HG02885 (cell line): ENCODE data around the gene ZNF467.

Experiments
- ATAC-seq: cut with Tn5 transposase; IDR thresholded peaks from one replicate; pipeline ENCODE4 v1.9.1; 2021; ENCODE audit warnings: mild to moderate bottlenecking; ENCODE audit not compliant: unreplicated experiment, poor library complexity

ZNF467 gene

DNA sequence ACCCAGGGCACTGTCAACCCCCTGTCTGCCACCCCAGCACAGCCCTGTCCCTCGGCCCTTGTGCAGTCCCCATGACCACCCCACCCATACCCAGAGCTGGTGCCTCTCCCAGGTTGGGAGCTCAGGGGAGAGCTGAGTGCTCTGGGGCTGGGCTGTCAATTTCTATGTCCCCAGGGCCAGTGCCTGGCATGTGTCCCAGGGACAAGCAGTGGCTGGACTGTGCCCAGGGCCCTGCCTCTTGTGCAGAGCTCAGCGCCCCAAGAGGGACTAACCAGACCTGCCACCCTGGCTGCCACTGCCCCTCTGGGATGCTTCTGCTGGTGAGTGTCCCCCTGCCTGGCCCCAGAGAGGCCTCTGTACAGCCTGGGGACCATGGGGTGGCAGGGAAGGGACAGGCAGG is 35.8 kb upstream of the ZNF467 start:
- ATAC-seq: no peak

DNA sequence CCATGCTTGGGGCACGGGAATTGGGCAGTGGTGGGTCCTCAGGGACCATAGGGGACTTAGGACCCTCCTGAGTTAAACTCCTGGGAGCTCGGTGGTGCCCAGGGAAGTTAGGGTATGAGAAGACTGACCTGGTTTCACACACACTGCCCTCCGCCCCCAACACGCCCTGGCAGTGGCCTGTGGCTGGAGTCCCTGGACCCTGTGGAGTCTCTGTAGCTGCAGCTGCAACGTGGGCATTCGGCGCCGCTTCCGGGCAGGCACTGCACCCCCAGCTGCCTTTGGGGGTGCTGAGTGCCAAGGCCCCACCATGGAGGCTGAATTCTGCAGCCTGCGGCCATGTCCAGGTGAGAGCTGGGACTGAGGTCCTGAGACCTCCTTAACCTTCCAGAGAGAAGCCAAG is 34.9 kb upstream of the ZNF467 start:
- ATAC-seq: no peak

DNA sequence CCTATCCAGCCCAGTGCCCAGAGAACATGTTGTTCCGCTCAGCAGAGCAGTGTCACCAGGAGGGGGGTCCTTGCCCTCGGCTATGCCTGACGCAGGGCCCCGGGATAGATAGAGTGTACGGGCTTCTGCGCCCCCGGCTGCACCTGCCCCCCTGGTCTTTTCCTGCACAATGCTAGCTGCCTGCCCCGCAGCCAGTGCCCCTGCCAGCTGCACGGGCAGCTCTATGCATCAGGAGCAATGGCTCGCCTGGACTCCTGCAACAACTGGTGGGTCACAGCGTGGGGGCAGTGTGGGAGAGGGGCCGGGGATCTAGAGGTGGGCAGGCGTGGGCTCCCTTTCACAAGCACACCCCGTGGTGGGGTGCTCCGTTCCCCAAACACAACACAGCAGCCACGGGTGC is 33.3 kb upstream of the ZNF467 start:
- no peak for ATAC-seq

DNA sequence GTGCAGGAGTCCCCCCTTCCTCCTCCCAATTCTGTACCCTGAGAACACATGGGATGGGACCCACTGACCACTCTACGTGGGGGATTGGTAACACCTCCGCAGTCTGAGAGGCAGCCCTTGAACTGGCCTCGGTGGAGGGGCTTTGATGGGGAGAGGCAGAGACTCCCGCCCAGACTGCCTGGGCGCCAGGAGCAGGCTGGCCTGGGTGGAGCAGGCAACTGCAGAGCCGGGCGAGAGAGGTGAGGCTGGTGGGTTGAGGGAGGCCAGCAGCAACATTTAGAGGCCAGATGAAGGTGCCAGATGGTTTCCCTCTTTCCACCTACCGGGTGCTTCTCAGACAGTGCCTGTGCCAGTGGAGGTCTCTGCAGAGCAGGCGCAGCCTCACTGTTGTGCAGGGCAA is 30.7 kb upstream of the ZNF467 start:
- ATAC-seq: no peak

DNA sequence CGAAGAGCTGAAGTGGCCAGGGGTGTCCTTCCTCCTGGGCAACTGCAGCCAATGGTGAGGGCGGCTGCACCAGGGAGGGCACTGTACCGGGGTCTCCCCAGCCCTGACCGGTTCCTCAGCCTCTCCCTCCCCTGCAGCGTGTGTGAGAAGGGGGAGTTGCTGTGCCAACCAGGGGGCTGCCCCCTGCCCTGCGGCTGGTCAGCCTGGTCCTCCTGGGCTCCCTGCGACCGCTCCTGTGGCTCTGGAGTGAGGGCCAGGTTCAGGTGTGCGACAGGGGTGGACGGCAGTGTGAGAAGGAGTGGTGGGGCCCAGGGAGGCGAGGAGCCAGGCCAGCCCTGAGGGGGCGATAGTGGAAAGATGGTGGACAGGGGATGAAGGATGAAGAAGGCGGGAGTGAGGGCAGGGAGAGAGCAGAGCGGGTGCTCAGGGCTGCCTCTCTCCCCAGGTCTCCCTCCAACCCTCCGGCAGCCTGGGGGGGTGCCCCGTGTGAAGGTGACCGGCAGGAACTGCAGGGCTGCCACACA is 30.2 kb upstream of the ZNF467 start:
- no peak for ATAC-seq

DNA sequence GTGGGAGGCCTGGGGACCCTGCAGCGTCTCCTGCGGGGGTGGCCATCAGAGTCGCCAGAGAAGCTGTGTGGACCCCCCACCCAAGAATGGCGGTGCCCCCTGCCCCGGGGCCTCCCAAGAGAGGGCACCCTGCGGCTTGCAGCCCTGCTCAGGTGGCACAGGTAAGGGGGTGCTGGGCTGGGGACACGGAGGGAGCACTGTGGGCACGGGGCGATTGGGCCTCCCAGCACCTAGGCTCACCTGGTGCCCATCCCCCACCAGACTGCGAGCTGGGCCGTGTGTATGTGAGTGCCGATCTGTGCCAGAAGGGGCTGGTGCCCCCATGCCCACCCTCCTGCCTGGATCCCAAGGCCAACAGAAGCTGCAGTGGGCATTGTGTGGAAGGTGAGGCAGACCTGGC is 29.6 kb upstream of the ZNF467 start:
- no peak for ATAC-seq

DNA sequence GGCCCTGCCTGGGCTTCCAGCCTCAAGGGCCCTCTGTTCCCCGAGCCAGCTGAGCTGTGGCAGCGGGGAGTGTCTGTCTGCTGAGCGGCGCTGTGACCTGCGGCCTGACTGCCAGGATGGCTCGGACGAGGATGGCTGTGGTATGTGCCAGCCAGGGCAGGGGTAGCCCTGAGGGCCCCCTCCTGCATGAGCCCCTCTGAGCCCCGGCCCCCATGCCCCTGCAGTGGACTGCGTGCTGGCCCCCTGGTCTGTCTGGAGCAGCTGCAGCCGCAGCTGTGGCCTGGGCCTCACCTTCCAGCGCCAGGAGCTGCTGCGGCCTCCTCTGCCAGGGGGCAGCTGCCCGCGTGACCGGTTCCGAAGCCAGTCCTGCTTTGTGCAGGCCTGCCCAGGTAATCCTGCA is 28.4 kb upstream of the ZNF467 start:
- no peak for ATAC-seq

DNA sequence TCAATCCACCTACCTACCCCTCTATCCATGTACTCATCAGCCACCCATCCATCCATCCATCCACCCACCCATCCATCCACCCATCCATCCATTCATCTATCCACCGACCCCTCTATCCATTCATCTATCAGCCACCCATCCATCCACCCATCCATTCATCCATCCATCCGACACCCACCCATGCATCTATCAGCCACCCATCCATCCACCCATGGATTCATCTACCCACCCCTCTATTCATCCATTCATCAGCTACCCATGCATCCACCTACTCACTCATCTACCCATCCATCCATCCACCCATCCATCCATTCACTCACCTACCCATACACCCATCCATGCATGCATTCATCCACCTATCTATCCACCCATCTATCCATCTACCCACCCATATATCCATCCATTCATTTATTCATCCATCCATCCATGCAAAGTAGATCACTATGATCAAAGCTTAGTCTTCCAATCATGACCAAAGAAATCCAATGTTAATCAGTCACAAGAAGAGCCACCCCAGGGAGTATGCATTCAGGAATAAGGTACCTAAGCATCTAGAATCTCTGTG is 27.7 kb upstream of the ZNF467 start:
- ATAC-seq: no peak

DNA sequence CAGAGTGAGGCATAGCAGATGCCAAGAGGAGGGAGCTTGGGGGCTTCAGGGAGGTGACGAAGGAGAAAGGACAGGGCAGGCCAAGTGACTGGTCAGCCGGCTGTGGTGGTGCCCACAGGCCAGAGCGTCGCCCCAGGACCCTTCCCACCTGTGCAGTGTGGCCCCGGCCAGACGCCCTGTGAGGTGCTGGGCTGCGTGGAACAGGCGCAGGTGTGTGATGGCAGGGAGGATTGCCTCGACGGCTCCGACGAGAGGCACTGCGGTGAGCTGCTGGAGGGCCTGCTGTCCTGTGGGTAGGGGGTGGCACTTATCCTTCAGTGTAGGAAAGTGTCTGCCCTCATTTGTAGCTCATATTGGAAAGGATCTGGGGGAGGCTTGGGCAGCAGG is 26.8 kb upstream of the ZNF467 start:
- ATAC-seq: no peak

DNA sequence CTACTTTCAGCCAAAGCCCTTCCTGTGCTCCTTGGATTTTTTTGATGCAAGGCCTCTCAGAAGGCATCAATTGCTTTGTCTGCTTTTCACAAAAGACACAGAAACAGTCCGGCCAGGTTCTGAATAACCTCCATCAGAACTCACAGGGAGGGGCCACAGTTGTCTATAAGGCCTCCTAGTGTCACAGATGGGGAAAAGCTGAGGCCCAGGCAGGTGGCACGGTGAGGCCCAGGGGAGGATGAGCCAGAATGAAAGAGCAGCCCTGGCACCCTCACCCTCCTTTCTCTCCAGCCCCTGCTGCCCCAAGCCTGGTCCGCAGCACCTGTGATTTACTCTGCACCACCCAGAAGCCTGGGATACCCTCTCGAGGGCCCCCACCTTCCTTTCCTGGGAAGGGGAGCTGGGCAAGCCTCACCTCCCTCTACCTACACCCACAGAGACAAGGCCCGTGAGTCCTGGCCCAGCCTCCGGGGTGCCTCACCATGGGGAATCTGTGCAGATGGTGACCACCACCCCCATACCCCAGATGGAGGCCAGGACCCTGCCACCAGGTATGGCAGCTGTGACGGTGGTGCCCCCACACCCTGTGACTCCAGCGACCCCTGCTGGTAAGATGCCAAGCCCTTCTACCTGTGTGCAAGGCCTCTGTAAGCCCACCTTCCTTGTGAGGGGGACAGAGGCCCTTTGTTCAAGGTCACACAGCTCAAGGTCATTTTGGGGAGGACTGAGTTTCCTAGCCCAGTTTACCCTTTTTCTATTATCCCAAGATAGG is 26.2 kb upstream of the ZNF467 start:
- no peak for ATAC-seq

DNA sequence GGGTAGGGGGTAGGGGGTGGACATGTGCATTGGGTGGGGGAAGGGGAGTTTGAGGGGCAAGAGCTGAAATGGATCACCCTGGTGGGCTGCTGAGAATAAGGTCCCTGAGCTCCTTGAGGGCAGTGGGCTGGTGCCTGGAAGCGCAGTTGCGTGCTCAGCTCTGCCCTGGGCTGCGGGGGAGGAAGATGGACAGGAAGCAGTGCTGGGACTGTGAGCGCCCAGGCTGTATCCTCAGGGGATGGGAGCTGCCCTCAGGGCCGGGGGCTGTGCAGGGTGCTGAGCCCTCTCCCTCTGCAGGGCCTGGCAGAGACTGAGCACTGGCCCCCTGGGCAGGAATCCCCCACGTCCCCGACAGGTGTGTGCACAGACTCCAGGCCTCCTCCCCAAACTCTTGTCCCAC is 24.4 kb upstream of the ZNF467 start:
- ATAC-seq: no peak

DNA sequence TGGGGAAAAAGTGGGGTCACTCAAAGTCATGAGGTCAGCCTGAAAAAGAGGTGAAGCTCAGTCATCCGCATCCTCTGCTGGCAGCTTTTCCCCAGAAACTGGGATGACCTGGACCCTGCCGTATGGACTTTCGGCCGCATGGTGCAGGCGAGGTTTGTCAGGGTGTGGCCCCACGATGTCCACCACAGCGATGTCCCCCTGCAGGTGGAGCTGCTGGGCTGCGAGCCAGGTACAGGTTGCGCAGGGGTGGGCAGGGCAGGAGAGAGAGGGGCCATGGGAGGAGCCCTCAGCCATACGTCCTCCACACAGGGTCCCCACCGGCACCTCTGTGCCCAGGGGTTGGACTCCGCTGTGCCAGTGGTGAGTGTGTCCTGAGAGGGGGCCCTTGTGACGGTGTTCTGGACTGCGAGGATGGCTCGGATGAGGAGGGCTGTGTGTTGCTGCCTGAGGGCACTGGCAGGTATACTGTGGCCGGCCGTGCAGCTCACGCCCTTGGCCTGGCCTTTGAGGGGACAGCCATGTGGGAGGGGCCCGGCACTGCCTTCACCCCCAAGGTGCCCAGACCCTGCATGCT is 23.0 kb upstream of the ZNF467 start:
- no peak for ATAC-seq

DNA sequence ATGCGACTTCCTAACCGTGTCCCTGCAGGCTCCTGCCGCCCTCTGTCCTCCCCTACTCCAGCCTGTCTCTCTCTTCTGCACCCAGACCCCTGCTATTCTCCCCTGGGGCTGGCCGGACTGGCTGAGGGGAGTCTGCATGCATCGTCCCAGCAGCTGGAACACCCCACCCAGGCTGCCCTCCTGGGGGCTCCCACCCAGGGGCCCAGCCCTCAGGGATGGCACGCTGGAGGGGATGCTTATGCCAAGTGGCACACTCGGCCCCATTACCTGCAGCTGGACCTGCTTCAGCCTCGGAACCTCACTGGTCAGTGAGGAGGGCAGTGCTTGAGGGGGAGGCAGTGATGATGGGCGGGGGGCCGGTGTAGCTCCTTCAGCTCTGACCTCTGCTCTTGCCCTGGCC is 21.7 kb upstream of the ZNF467 start:
- ATAC-seq: no peak

DNA sequence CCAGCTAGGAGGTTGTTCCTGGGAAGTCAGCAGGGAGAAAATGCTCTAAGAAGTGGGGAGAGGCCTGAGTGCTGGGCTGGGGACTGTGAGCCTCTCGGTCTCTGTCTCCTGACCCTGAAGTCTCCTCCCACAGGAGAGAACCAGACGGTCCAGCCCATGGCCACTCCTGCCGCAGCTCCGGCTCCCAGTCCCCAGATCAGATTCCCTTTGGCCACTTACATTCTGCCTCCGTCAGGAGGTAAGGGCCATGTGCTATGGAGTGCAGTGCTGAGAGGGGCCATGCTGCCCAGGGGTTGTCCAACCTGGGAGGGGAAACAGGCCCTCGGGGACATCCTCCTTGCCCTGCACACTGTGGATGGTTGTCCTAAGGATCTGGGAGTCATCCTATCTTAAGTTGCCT is 21.3 kb upstream of the ZNF467 start:
- no peak for ATAC-seq

DNA sequence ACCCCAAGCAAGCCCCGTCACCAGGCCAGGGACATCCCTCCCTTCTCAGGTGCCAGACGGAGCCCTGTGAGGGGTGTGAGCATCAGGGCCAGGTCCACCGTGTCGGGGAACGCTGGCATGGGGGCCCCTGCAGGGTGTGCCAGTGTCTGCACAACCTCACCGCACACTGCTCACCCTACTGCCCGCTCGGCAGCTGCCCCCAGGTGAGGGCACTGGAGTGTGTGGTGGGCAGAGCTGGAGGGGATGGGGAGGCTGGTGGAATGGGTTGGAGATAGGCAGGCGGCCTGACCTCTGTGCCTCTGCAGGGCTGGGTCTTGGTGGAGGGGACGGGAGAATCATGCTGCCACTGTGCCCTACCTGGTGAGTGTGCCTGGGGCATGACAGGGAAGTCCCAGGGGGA is 19.9 kb upstream of the ZNF467 start:
- no peak for ATAC-seq

DNA sequence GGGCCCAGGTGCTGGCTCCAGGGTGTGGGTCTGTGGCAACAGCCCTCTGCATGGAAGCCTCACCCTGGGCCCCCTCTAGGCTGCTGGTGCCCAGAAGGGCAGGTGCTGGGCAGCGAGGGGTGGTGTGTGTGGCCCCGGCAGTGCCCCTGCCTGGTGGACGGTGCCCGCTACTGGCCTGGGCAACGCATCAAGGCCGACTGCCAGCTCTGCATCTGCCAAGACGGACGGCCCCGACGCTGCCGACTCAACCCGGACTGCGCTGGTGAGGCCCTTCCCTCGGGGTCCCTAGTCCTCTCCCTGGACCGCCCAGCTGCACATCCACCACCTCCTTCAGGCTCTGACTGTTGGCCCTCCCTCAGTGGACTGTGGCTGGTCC is 18.8 kb upstream of the ZNF467 start:
- ATAC-seq: no peak

DNA sequence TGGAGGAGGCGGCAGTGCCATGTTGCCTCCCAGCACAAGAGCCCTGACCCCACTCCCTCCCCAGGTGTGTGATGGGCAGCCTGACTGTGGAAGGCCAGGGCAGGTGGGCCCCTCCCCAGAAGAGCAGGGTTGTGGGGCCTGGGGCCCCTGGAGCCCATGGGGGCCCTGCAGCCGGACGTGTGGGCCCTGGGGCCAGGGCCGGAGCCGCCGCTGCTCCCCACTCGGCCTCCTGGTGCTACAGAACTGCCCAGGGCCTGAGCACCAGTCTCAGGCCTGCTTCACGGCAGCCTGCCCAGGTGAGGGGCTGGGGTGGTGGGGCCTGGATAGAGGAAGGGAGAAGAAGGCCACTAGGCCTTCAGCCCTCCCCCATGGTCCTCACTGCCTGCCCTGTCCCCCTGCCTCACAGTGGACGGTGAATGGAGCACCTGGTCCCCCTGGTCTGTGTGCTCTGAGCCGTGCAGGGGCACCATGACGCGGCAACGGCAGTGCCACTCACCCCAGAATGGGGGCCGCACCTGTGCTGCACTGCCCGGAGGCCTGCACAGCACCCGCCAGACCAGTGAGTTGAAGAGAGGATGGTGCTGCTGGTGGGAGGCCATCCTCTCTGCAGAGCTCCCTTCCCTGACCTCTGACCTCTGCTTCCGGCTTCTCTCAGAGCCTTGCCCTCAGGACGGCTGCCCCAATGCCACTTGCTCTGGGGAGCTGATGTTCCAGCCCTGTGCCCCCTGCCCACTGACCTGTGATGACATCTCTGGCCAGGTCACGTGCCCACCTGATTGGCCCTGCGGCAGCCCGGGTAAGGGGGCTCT is 18.2 kb upstream of the ZNF467 start:
- no peak for ATAC-seq

DNA sequence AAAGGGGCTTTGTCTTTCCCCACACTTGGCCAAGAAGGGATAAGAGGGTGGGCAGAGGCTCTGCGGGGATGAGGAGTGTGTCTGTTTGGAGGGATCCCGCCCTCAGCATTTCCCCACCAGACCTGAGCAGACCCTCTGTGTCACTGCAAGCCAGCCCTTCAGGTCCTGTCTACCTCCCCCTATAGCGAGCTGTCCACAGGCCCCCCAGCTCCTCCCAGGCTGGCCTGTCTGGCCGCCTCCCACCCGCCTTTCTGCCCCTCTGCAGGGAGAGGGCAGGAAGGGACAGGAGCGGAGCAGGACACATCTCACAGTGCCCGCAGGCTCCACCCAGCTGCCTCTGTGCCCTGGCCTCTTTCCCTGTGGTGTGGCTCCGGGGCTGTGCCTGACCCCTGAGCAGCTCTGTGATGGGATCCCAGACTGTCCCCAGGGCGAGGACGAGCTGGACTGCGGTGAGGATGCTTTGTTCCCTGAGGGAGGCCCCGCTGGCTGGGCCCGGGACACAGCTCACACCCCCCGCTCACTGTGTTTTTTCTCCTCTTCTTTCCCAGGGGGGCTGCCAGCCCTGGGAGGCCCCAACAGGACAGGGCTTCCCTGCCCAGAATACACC is 17.5 kb upstream of the ZNF467 start:
- ATAC-seq: no peak

DNA sequence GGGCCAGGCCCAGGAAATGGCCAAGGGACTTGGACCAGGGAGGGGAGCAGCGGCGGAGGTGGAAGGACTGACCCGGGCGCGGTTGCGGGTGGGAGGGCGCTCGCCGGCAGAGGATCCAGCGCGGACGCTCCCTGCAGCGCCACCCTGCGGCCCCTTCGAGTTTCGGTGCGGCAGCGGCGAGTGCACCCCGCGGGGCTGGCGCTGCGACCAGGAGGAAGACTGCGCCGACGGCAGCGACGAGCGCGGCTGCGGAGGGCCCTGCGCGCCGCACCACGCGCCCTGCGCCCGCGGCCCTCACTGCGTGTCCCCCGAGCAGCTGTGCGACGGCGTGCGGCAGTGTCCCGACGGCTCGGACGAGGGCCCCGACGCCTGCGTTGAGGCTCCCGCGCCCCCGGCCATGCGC is 16.8 kb upstream of the ZNF467 start:
- ATAC-seq: no peak

DNA sequence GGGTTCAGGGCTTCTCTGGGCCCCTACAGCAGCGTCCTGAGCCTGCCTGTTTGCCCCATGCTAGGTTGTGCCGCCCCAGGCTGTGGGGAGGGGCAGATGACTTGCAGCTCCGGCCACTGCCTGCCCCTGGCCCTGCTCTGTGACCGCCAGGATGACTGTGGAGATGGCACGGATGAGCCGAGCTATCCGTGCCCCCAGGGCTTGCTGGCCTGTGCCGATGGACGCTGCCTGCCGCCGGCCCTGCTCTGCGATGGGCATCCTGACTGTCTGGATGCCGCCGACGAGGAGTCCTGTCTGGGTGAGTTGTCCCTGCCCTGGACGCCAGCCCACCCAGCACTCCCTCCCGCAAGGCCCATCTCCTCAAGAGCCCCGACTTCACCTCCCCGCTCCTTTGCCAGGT is 15.7 kb upstream of the ZNF467 start:
- ATAC-seq: no peak
